Kidney (tissue), 14 donors: ENCODE data around the gene CCL21. TPM values are rescaled to one million over a fixed set of nuclear protein-coding genes. Genes with fewer than 3 reads are reported as not detected.

ENCODE experiments used
- DNase-seq, 5 donors: peaks; one replicate each; pipeline ENCODE4 v3.0.0-alpha.2; 2013 to 2020
- FAIRE-seq: peaks from 2 replicates; lab custom pipeline; 2012; peaks lifted over from hg19 to GRCh38; lab: Jason Lieb, UNC
- H3K27ac ChIP-seq, 2 donors: one replicate each; pipeline ENCODE4 v1.7.0; 2013; ENCODE audit warnings: low read depth in 2 of 2, low read length in 2 of 2, inconsistent platforms in 1 of 2
- H3K27me3 ChIP-seq: one replicate; pipeline ENCODE4 v1.7.1; 2013; ENCODE audit warnings: low read length, inconsistent platforms; ENCODE audit not compliant: control insufficient read depth, insufficient read depth
- H3K36me3 ChIP-seq, 3 donors: one replicate each; pipeline versions ENCODE4 v1.7.0 to v1.7.1; 2013; ENCODE audit warnings: low read length in 3 of 3, control low read depth in 1 of 3, inconsistent platforms in 1 of 3; ENCODE audit not compliant: insufficient read depth in 3 of 3, control insufficient read depth in 2 of 3
- H3K4me1 ChIP-seq, 3 donors: one replicate each; pipeline versions ENCODE4 v1.7.0 to v1.7.1; 2013; ENCODE audit warnings: low read length in 3 of 3, inconsistent platforms in 1 of 3, low read depth in 1 of 3; ENCODE audit not compliant: control insufficient read depth in 2 of 3, insufficient read depth in 2 of 3
- H3K4me3 ChIP-seq, 3 donors: one replicate each; pipeline versions ENCODE4 v1.7.0 to v1.8.1; 2013; ENCODE audit warnings: low read length in 3 of 3, control low read depth in 1 of 3, inconsistent platforms in 1 of 3
- H3K9ac ChIP-seq, 3 donors: one replicate each; pipeline versions ENCODE4 v1.7.0 to v1.7.1; 2013; ENCODE audit warnings: low read length in 3 of 3, control low read depth in 1 of 3, inconsistent platforms in 1 of 3
- H3K9me3 ChIP-seq, 3 donors: one replicate each; pipeline versions ENCODE4 v1.7.0 to v1.7.1; 2013; ENCODE audit warnings: low read length in 3 of 3, control low read depth in 1 of 3, inconsistent platforms in 1 of 3; ENCODE audit not compliant: control insufficient read depth in 2 of 3, insufficient read depth in 1 of 3
- intact Hi-C: fragments of 100-400 bp; cut with DNase I; formaldehyde crosslinking; loops from one replicate; pipeline ENCODE4 v1.11.1; 2022
- polyA plus RNA-seq: library from polyadenylated mRNA; stranded (reverse); fragments of 350-450 nt; fragmentation: Illumina TruSeq; extraction: RNeasy Lipid Tissue Mini Kit (QIAGEN cat#74804); gene quantifications from one replicate; pipeline ENCODE4 v1.2.3, GENCODE V29; 2014; ENCODE audit warnings: low read depth, low replicate concordance; ENCODE audit not compliant: insufficient read depth
- total RNA-seq: library from RNA; stranded (reverse); fragmentation: NEBNext Ultra II Directional; extraction: Animal tissue kit (Norgen Biotek cat#: 25700); gene quantifications from one replicate; pipeline ENCODE4 v1.2.1, GENCODE V29; 2021
- TF ChIP-seq, protein P1 (sequence below): IDR thresholded peaks from 3 replicates; pipeline ENCODE4 v1.5.1; 2012; ENCODE audit warnings: mild to moderate bottlenecking, moderate library complexity, borderline replicate concordance; ENCODE audit not compliant: insufficient read depth; ENCODE audit errors: extremely low read depth
- donor health status: control.
- donor health status: control.
- donor health status: control.
- donor health status: control.
- donor health status: control.
- donor health status: DM: yes; HTN: yes; CAD: no.
- donor health status: Normal renal cell carcinoma (clear cell type).

Gene CCL21
- total and polyA plus RNA-seq, 2 donors from 2014 or later, result 42.8 to 92.8 TPM

DNA sequence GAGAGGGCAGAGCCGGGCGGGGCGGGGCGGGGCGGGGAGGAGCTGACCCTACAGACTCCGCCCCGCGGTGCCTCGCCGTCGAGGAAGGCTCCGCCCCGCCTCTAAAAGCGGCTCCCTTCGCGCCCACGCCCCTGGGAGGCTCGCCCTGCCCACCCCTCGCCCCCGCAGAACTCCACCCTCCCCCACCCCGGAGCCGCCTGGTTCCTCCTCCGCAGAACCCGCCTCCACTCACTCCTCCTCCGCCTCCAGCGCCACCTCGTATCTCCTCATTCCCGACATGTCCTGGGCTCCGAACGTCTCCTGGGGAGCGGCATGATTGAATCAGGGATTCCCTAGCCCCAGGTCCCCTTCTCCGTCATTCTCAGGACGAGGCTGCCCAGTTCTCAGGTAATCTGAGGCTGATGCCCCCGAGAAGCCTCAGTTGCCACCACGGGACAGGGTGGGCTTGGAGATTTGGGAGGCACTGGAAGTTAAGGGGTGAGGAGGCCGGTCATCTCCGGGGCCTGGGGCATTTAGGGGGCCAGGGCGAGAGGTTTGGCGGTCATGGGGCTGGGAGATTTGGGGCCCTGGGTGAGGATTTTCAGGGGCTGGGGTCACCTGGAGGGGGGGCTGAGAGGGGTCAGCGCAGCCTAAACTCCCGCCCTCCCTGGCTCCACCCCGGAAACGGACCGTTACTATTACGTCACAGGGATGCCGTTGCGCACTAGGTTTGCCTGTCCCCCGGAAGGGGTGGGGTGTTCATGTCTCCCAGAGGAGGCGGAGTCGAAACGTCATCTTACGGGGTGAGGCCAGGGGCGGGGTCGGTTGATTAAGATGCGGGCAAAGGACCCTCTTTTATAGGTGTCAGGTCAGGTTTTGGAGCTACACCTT, 44.3 kb downstream of the CCL21 start:
- Histone ChIP-seq H3K27ac (peak overlapping the region; percentile 98 to 99), H3K4me3 (peak overlapping the region; percentile 74 to 88 (median 79)), H3K9ac (peak overlapping the region; percentile 64 to 96 (median 93)), H3K27me3 (no peaks in the 10 kb centered on the region), H3K36me3 (no peaks in the 10 kb centered on the region), H3K4me1 (peaks cover 0 to 2% (median 0%) of the 10 kb centered on the region in 3 donors), H3K9me3 (no peaks in the 10 kb centered on the region)
- FAIRE-seq, result no peak
- peak; percentile 94 to 99 (median 97) for DNase-seq
- intact Hi-C loops, result no loop called here
- TF ChIP-seq, protein P1, sequence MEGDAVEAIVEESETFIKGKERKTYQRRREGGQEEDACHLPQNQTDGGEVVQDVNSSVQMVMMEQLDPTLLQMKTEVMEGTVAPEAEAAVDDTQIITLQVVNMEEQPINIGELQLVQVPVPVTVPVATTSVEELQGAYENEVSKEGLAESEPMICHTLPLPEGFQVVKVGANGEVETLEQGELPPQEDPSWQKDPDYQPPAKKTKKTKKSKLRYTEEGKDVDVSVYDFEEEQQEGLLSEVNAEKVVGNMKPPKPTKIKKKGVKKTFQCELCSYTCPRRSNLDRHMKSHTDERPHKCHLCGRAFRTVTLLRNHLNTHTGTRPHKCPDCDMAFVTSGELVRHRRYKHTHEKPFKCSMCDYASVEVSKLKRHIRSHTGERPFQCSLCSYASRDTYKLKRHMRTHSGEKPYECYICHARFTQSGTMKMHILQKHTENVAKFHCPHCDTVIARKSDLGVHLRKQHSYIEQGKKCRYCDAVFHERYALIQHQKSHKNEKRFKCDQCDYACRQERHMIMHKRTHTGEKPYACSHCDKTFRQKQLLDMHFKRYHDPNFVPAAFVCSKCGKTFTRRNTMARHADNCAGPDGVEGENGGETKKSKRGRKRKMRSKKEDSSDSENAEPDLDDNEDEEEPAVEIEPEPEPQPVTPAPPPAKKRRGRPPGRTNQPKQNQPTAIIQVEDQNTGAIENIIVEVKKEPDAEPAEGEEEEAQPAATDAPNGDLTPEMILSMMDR, result no peak

DNA sequence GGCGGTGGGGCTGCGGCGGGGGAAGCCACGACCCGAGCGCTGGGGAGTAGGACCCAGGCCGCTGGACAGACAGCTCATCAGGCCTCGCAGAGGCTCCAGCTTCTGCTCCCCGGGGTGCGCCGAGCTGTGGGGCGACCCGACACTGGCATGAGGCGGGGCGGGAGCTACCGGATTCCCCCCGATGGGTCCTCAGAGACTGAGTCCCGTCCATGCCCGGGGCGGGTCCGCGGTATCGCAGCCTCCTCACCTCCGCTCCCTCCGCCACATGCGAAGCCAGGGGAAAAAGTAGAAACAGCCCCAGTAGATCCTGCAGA, 44.9 kb downstream of the CCL21 start:
- no peak for FAIRE-seq

DNA sequence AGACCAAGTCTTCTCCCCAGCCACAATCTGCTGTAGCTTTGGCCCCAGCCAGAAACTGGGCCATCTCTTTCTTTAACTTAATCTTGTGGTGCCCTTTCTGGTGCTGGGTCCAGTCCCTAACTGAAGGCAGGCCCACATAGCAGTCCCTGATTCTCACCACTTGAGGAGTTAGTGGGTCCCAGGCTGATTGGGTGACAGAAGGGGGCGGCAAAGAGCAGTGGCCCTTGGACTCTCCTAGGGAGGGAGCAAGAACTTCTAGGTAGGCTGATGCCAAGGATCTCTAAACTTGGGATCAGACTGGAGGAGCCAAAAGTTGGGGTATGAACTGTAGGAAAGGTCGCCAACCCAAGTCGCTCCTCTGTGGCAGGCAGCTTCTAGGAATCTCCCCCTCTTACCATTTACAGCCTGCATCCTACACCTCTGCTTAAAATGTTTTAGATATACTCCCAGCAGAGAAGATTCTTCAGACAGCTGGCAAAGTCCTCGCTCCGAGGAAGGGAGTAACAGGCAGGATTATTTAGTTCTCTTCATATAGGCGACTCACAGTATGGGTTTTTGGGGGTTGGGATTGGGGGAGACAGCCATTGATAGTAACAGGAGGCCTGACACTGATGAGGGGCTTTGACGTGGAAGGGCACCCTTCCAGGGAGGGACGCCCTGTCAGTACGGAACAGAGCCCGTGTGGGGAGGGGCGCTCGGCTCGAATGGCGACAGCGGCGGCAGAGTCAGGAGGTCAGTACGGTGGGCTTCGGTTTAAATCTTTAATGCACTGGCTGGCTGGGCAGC, 45.5 kb downstream of the CCL21 start:
- Histone ChIP-seq H3K9me3 (no peaks in the 10 kb centered on the region), H3K27ac (peak overlapping the region; percentile 73 to 76), H3K4me1 (peaks cover 0 to 2% (median 0%) of the 10 kb centered on the region in 3 donors), H3K27me3 (no peaks in the 10 kb centered on the region), H3K4me3 (peak overlapping the region; percentile 17 to 76 (median 65)), H3K36me3 (peaks cover 0 to 4% (median 0%) of the 10 kb centered on the region in 3 donors), H3K9ac (peak overlapping the region in 1 of 3 donors; percentile 52)
- peak; percentile 82 to 91 (median 87) for DNase-seq
- intact Hi-C loops, result no loop called here
- TF ChIP-seq, protein P1, result peak; percentile 85
- no peak for FAIRE-seq

More for the DNA sequence above, 44.9 kb downstream of the CCL21 start:
- peaks cover 0 to 2% (median 0%) of the 10 kb centered on the region in 3 donors for H3K4me1 ChIP-seq
- peaks cover 0 to 4% (median 0%) of the 10 kb centered on the region in 3 donors for H3K36me3 ChIP-seq
- no peaks in the 10 kb centered on the region for H3K27me3 ChIP-seq
- H3K27ac ChIP-seq, result peak overlapping the region; percentile 73 to 76
- intact Hi-C loops, result no loop called here
- peak overlapping the region in 2 of 3 donors; percentile 52 to 62 for H3K9ac ChIP-seq
- no peak for DNase-seq
- TF ChIP-seq, protein P1, result no peak
- no peaks in the 10 kb centered on the region for H3K9me3 ChIP-seq
- H3K4me3 ChIP-seq, result peak overlapping the region; percentile 28 to 76 (median 65)
